ENCODE data around the gene MRPS22. TPM values are rescaled to one million over a fixed set of nuclear protein-coding genes. Genes with fewer than 3 reads are reported as not detected.

Gene MRPS22
- total and polyA plus RNA-seq, 4 donors = 33.3 to 54.9 (median 44.6) TPM

DNA sequence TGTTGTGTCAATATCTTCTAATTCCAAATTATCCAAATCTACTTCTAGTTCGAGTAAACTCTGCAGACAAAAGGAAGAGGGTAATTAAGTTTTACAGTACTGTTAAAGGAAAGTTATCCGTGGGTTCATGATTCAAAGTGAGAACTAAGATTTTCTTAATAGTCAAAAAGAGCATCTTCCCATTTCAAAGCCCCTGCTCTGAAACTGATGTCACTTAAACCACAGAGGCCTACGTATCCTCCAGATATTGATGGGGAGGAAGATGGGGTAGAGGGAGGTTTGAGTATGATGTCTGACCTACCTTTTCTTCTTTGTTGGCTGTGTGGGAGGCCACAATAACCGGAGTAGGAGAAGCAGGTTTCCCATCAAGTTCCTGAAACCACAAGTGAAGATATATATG, 14.1 kb downstream of the MRPS22 start:
- no peaks in the 10 kb centered on the region for H3K9me3 ChIP-seq (ENCODE audit: control insufficient read depth in 4 of 4, low read length in 3 of 4)
- 87% methylated on average over 4 of the region's 4 CpGs for WGBS

GRCh38 chr3:139358841-139359562, 15.2 kb downstream of the MRPS22 start:
- Histone ChIP-seq H3K9ac (ENCODE audit: low read depth in 1 of 2, low read length in 2 of 2) (no peak overlapping the region), H3K27ac (ENCODE audit: low read depth in 1 of 2, low read length in 2 of 2) (no peak overlapping the region), H3K27me3 (ENCODE audit: control insufficient read depth in 4 of 4, insufficient read depth in 4 of 4, low read length in 3 of 4) (no peaks in the 10 kb centered on the region), H3K9me3 (ENCODE audit: control insufficient read depth in 4 of 4, low read length in 3 of 4) (no peaks in the 10 kb centered on the region), H3K4me1 (ENCODE audit: control insufficient read depth in 4 of 4, insufficient read depth in 4 of 4, low read length in 3 of 4) (no peaks in the 10 kb centered on the region), H3K36me3 (ENCODE audit: control insufficient read depth in 4 of 4, insufficient read depth in 3 of 4, low read depth in 1 of 4, low read length in 3 of 4) (peaks cover 8 to 96% (median 80%) of the 10 kb centered on the region in 4 donors), H3K4me3 (ENCODE audit: low read depth in 1 of 3, low read length in 3 of 3) (no peak overlapping the region)
- 89% methylated on average over 3 of the region's 3 CpGs for WGBS
- no peak for DNase-seq (ENCODE audit: low spot score)
- TF ChIP-seq EGR1 (IDR thresholded peaks at IDR 0.05; ENCODE audit: low read depth in 2 of 2) (no peak), TAF1 (conservative IDR thresholded peaks at IDR 0.05) (no peak), FOXA1 (IDR thresholded peaks at IDR 0.05) (no peak), HNF4A (conservative IDR thresholded peaks at IDR 0.05) (no peak), RAD21 (IDR thresholded peaks at IDR 0.05) (no peak), NR2F2 (IDR thresholded peaks at IDR 0.05) (no peak)

More for the DNA sequence above, 14.1 kb downstream of the MRPS22 start:
- Histone ChIP-seq H3K36me3 (ENCODE audit: control insufficient read depth in 4 of 4, insufficient read depth in 3 of 4, low read depth in 1 of 4, low read length in 3 of 4) (peaks cover 8 to 90% (median 78%) of the 10 kb centered on the region in 4 donors), H3K27me3 (ENCODE audit: control insufficient read depth in 4 of 4, insufficient read depth in 4 of 4, low read length in 3 of 4) (no peaks in the 10 kb centered on the region), H3K4me3 (ENCODE audit: low read depth in 1 of 3, low read length in 3 of 3) (no peak overlapping the region), H3K9ac (ENCODE audit: low read depth in 1 of 2, low read length in 2 of 2) (no peak overlapping the region), H3K4me1 (ENCODE audit: control insufficient read depth in 4 of 4, insufficient read depth in 4 of 4, low read length in 3 of 4) (no peaks in the 10 kb centered on the region), H3K27ac (ENCODE audit: low read depth in 1 of 2, low read length in 2 of 2) (no peak overlapping the region)
- TF ChIP-seq MAX (IDR thresholded peaks at IDR 0.05) = no peak
- TF ChIP-seq HNF4G (IDR thresholded peaks at IDR 0.05) = no peak
- DNase-seq (ENCODE audit: low spot score) = no peak

- Histone ChIP-seq H3K4me1 (ENCODE audit: control insufficient read depth in 4 of 4, insufficient read depth in 4 of 4, low read length in 3 of 4) (no peaks in the 10 kb centered on the region), H3K9ac (ENCODE audit: low read depth in 1 of 2, low read length in 2 of 2) (no peak overlapping the region), H3K4me3 (ENCODE audit: low read depth in 1 of 3, low read length in 3 of 3) (no peak overlapping the region), H3K9me3 (ENCODE audit: control insufficient read depth in 4 of 4, low read length in 3 of 4) (no peaks in the 10 kb centered on the region), H3K27ac (ENCODE audit: low read depth in 1 of 2, low read length in 2 of 2) (no peak overlapping the region), H3K36me3 (ENCODE audit: control insufficient read depth in 4 of 4, insufficient read depth in 3 of 4, low read depth in 1 of 4, low read length in 3 of 4) (peaks cover 11 to 95% (median 81%) of the 10 kb centered on the region in 4 donors), H3K27me3 (ENCODE audit: control insufficient read depth in 4 of 4, insufficient read depth in 4 of 4, low read length in 3 of 4) (no peaks in the 10 kb centered on the region)
- WGBS = 96% methylated on average over 2 of the region's 2 CpGs
- TF ChIP-seq NR2F2 (IDR thresholded peaks at IDR 0.05) = no peak
- TF ChIP-seq GABPA (IDR thresholded peaks at IDR 0.05 in 1 of 2, conservative IDR thresholded peaks at IDR 0.05 in 1 of 2) = no peak
- DNase-seq (ENCODE audit: low spot score) = no peak
Measured at GRCh38 chr3:139361276-139361675, 17.5 kb downstream of the MRPS22 start.

- peaks cover 15 to 97% (median 80%) of the 10 kb centered on the region in 4 donors for H3K36me3 ChIP-seq (ENCODE audit: control insufficient read depth in 4 of 4, insufficient read depth in 3 of 4, low read depth in 1 of 4, low read length in 3 of 4)
- no peak for DNase-seq (ENCODE audit: low spot score)
- no peak overlapping the region for H3K9ac ChIP-seq (ENCODE audit: low read depth in 1 of 2, low read length in 2 of 2)
- H3K4me3 ChIP-seq (ENCODE audit: low read depth in 1 of 3, low read length in 3 of 3) = no peak overlapping the region
- no peaks in the 10 kb centered on the region for H3K9me3 ChIP-seq (ENCODE audit: control insufficient read depth in 4 of 4, low read length in 3 of 4)
- H3K4me1 ChIP-seq (ENCODE audit: control insufficient read depth in 4 of 4, insufficient read depth in 4 of 4, low read length in 3 of 4) = no peaks in the 10 kb centered on the region
- H3K27me3 ChIP-seq (ENCODE audit: control insufficient read depth in 4 of 4, insufficient read depth in 4 of 4, low read length in 3 of 4) = no peaks in the 10 kb centered on the region
- no peak overlapping the region for H3K27ac ChIP-seq (ENCODE audit: low read depth in 1 of 2, low read length in 2 of 2)
- WGBS = 95% methylated on average over 1 of the region's 1 CpG
- TF ChIP-seq EGR1 (IDR thresholded peaks at IDR 0.05; ENCODE audit: low read depth in 2 of 2) = no peak
- TF ChIP-seq TAF1 (conservative IDR thresholded peaks at IDR 0.05) = no peak
- TF ChIP-seq HNF4G (IDR thresholded peaks at IDR 0.05) = no peak
- no peak for TF ChIP-seq ZBTB33 (IDR thresholded peaks at IDR 0.05)
- no peak for TF ChIP-seq CTCF (IDR thresholded peaks at IDR 0.05; ENCODE audit: low read depth, low read length, missing input control)
- no peak for TF ChIP-seq RAD21 (IDR thresholded peaks at IDR 0.05)
- no peak for TF ChIP-seq HNF4A (conservative IDR thresholded peaks at IDR 0.05)
- TF ChIP-seq FOXA1 (IDR thresholded peaks at IDR 0.05) = no peak
- TF ChIP-seq RXRA (IDR thresholded peaks at IDR 0.05) = no peak
- TF ChIP-seq, protein P1, sequence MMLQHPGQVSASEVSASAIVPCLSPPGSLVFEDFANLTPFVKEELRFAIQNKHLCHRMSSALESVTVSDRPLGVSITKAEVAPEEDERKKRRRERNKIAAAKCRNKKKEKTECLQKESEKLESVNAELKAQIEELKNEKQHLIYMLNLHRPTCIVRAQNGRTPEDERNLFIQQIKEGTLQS (IDR thresholded peaks at IDR 0.05) = no peak
- TF ChIP-seq, protein P2, sequence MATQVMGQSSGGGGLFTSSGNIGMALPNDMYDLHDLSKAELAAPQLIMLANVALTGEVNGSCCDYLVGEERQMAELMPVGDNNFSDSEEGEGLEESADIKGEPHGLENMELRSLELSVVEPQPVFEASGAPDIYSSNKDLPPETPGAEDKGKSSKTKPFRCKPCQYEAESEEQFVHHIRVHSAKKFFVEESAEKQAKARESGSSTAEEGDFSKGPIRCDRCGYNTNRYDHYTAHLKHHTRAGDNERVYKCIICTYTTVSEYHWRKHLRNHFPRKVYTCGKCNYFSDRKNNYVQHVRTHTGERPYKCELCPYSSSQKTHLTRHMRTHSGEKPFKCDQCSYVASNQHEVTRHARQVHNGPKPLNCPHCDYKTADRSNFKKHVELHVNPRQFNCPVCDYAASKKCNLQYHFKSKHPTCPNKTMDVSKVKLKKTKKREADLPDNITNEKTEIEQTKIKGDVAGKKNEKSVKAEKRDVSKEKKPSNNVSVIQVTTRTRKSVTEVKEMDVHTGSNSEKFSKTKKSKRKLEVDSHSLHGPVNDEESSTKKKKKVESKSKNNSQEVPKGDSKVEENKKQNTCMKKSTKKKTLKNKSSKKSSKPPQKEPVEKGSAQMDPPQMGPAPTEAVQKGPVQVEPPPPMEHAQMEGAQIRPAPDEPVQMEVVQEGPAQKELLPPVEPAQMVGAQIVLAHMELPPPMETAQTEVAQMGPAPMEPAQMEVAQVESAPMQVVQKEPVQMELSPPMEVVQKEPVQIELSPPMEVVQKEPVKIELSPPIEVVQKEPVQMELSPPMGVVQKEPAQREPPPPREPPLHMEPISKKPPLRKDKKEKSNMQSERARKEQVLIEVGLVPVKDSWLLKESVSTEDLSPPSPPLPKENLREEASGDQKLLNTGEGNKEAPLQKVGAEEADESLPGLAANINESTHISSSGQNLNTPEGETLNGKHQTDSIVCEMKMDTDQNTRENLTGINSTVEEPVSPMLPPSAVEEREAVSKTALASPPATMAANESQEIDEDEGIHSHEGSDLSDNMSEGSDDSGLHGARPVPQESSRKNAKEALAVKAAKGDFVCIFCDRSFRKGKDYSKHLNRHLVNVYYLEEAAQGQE (IDR thresholded peaks at IDR 0.05) = no peak
- no peak for TF ChIP-seq GABPA (IDR thresholded peaks at IDR 0.05 in 1 of 2, conservative IDR thresholded peaks at IDR 0.05 in 1 of 2)
Measured at GRCh38 chr3:139364549-139364948, 20.7 kb downstream of the MRPS22 start.

Measured in liver (tissue), 9 donors.